Adrenal gland (tissue), 12 donors: ENCODE results near the gene GRAP. TPM values are rescaled to one million over a fixed set of nuclear protein-coding genes. Genes with fewer than 3 reads are reported as not detected.
A peak's percentile ranks its signal among the peaks of the same experiment; 100 is the strongest.

Experiments
- DNase-seq, 7 donors: peaks; one replicate each; pipeline ENCODE4 v3.0.0-alpha.2; 2019 to 2020
- H3K27ac ChIP-seq, 5 donors: fragments of 200-600 bp; sonication (generic) in 4 of 5; 1 replicate in 3 of 5; 2 replicates in 2 of 5; pipeline versions ENCODE4 v1.5.1 to v1.8.0; 2016 to 2020; ENCODE audit warnings: mild to moderate bottlenecking in 1 of 5
- H3K27me3 ChIP-seq: fragments of 200-600 bp; 2 replicates; pipeline ENCODE4 v1.8.0; 2021
- H3K36me3 ChIP-seq, 2 donors: fragments of 200-600 bp; replicated peaks in 1 of 2; 1 replicate in 1 of 2; 2 replicates in 1 of 2; pipeline versions ENCODE4 v1.5.1 to v1.8.0; 2018 to 2022
- H3K4me1 ChIP-seq, 2 donors: fragments of 200-600 bp; replicated peaks in 1 of 2; 1 replicate in 1 of 2; 2 replicates in 1 of 2; pipeline versions ENCODE4 v1.5.1 to v1.8.0; 2018 to 2021
- H3K4me3 ChIP-seq, 4 donors: fragments of 200-600 bp; sonication (generic) in 3 of 4; one replicate each; pipeline ENCODE4 v1.5.1; 2016 to 2018
- H3K9me3 ChIP-seq, 3 donors: fragments of 200-600 bp; sonication (generic) in 1 of 3; replicated peaks in 1 of 3; 1 replicate in 2 of 3; 2 replicates in 1 of 3; pipeline versions ENCODE4 v1.5.1 to v1.8.0; 2016 to 2021
- CTCF ChIP-seq, 6 experiments: fragments of 450-650 bp in 4 of 6; fragments of 200-600 bp in 2 of 6; sonication (generic) in 1 of 6; IDR thresholded peaks; 1 replicate in 5 of 6; 2 replicates in 1 of 6; pipeline versions ENCODE4 v1.5.1 to v1.8.0; 2016 to 2021; ENCODE audit warnings: antibody characterized with exemption in 6 of 6, mild to moderate bottlenecking in 2 of 6, moderate library complexity in 1 of 6
- POLR2A ChIP-seq, 2 donors: fragments of 450-650 bp; IDR thresholded peaks; one replicate each; pipeline ENCODE4 v1.6.1; 2017; ENCODE audit warnings: antibody characterized with exemption in 2 of 2, mild to moderate bottlenecking in 2 of 2, moderate library complexity in 1 of 2
- WGBS, 4 donors: extraction: QIAGEN DNeasy Blood & Tissue Kit in 2 of 4; methylation state at CpG; one replicate each; pipeline versions ENCODE4 v1.1.5 to v1.1.7; 2013 to 2017; 5-methylcytosine and 5-hydroxymethylcytosine counted together
- intact Hi-C, 2 donors: fragments of 100-400 bp; cut with DNase I; formaldehyde crosslinking; loops; one replicate each; pipeline versions ENCODE4 v1.14.1 to v1.15.0; 2022 to 2023
- polyA plus RNA-seq, 3 donors: library from polyadenylated mRNA; stranded (reverse); fragments of 200-250 nt in 2 of 3; fragments of 350-450 nt in 1 of 3; fragmentation: Illumina TruSeq in 1 of 3; extraction: RNeasy Lipid Tissue Mini Kit (QIAGEN cat#74804) in 1 of 3; gene quantifications; one replicate each; pipeline ENCODE4 v1.2.3, GENCODE V29; 2013 to 2014
- total RNA-seq, 9 donors: library from RNA; depleted of rRNA in 4 of 9; stranded (reverse); fragments of >200 nt in 4 of 9; fragments of 120-200 nt in 1 of 9; fragmentation: NEBNext Ultra II Directional in 1 of 9; extraction: Animal tissue kit (Norgen Biotek cat#: 25700) in 1 of 9; gene quantifications; one replicate each; pipeline versions ENCODE4 v1.1.0 to v1.2.4, GENCODE V29; 2013 to 2023
- donor health status: healthy with polysubstance abuse.
- donor health status: Bipolar disorder and iron deficiency.
- donor health status: DM: yes; HTN: yes; CAD: no.
- donor health status: DM: no; HTN: no; CAD: no.
- donor health status: DM: no; HTN: no; CAD: no.
- donor health status: DM: yes; HTN: yes; CAD: no.

The GRAP gene
- total and polyA plus RNA-seq, 12 donors: 1.7 to 17.0 (median 7.5) TPM

- Histone ChIP-seq H3K36me3 (no peaks in the 10 kb centered on the region), H3K9me3 (no peaks in the 10 kb centered on the region), H3K4me3 (no peak overlapping the region), H3K4me1 (no peaks in the 10 kb centered on the region), H3K27ac (no peak overlapping the region), H3K27me3 (no peaks in the 10 kb centered on the region)
- TF ChIP-seq POLR2A (IDR thresholded peaks at IDR 0.05) (no peak), CTCF (IDR thresholded peaks at IDR 0.05) (no peak)
- no peak for DNase-seq
- 93 to 96% (median 94%) methylated on average over 18 to 21 of the region's 21 CpGs for WGBS, 4 donors
- intact Hi-C loops: no loop called here
Measured at GRCh38 chr17:18984273-18985114, 62.3 kb downstream of the GRAP start.

- DNase-seq: peak in 4 of 7 donors; percentile 31 to 39 (median 33)
- Histone ChIP-seq H3K27ac (no peak overlapping the region), H3K4me3 (no peak overlapping the region), H3K4me1 (no peaks in the 10 kb centered on the region), H3K36me3 (no peaks in the 10 kb centered on the region), H3K9me3 (no peaks in the 10 kb centered on the region), H3K27me3 (no peaks in the 10 kb centered on the region)
- intact Hi-C loops: no loop called here
- WGBS, 4 donors: 79 to 88% (median 82%) methylated on average over 15 to 30 of the region's 30 CpGs
- TF ChIP-seq POLR2A (IDR thresholded peaks at IDR 0.05) (no peak), CTCF (IDR thresholded peaks at IDR 0.05) (no peak)
Measured at GRCh38 chr17:18981642-18982424, 64.9 kb downstream of the GRAP start.

- Histone ChIP-seq H3K9me3 (no peaks in the 10 kb centered on the region), H3K27ac (no peak overlapping the region), H3K27me3 (no peaks in the 10 kb centered on the region), H3K4me3 (no peak overlapping the region), H3K36me3 (no peaks in the 10 kb centered on the region), H3K4me1 (no peaks in the 10 kb centered on the region)
- WGBS, 4 donors: 84 to 97% (median 97%) methylated on average over 4 to 6 of the region's 6 CpGs
- no peak for DNase-seq
- TF ChIP-seq CTCF (IDR thresholded peaks at IDR 0.05) (no peak), POLR2A (IDR thresholded peaks at IDR 0.05) (no peak)
- intact Hi-C loops: no loop called here
Measured at GRCh38 chr17:18981335-18981641, 65.5 kb downstream of the GRAP start.

- no peak for TF ChIP-seq CTCF (IDR thresholded peaks at IDR 0.05)
- no peak for TF ChIP-seq POLR2A (IDR thresholded peaks at IDR 0.05)
- 81 to 93% (median 88%) methylated on average over 10 to 13 of the region's 13 CpGs for WGBS, 4 donors
- Histone ChIP-seq H3K27me3 (no peaks in the 10 kb centered on the region), H3K4me3 (no peak overlapping the region), H3K4me1 (no peaks in the 10 kb centered on the region), H3K36me3 (no peaks in the 10 kb centered on the region), H3K27ac (no peak overlapping the region), H3K9me3 (no peaks in the 10 kb centered on the region)
- DNase-seq: no peak
- intact Hi-C loops: no loop called here
Measured at GRCh38 chr17:18980682-18981334, 65.9 kb downstream of the GRAP start.
